IPS-15b (cell line): ENCODE data around the gene HESX1.

Source experiments
- H3K27me3 ChIP-seq: one replicate; pipeline ENCODE4 v1.6.1; 2013; ENCODE audit warnings: low read length; ENCODE audit not compliant: control insufficient read depth, insufficient read depth
- H3K36me3 ChIP-seq: one replicate; pipeline ENCODE4 v1.6.1; 2013; ENCODE audit warnings: low read length; ENCODE audit not compliant: control insufficient read depth, insufficient read depth
- H3K4me1 ChIP-seq: one replicate; pipeline ENCODE4 v1.6.1; 2013; ENCODE audit warnings: mild to moderate bottlenecking, low read length; ENCODE audit not compliant: control insufficient read depth, insufficient read depth
- H3K4me3 ChIP-seq: one replicate; pipeline ENCODE4 v1.5.1; 2013; ENCODE audit warnings: low read depth, low read length
- H3K9ac ChIP-seq: one replicate; pipeline ENCODE4 v1.6.1; 2013; ENCODE audit warnings: low read depth, mild to moderate bottlenecking, low read length
- H3K9me3 ChIP-seq: one replicate; pipeline ENCODE4 v1.6.1; 2013; ENCODE audit warnings: mild to moderate bottlenecking, low read length; ENCODE audit not compliant: control insufficient read depth, insufficient read depth

The HESX1 gene

DNA sequence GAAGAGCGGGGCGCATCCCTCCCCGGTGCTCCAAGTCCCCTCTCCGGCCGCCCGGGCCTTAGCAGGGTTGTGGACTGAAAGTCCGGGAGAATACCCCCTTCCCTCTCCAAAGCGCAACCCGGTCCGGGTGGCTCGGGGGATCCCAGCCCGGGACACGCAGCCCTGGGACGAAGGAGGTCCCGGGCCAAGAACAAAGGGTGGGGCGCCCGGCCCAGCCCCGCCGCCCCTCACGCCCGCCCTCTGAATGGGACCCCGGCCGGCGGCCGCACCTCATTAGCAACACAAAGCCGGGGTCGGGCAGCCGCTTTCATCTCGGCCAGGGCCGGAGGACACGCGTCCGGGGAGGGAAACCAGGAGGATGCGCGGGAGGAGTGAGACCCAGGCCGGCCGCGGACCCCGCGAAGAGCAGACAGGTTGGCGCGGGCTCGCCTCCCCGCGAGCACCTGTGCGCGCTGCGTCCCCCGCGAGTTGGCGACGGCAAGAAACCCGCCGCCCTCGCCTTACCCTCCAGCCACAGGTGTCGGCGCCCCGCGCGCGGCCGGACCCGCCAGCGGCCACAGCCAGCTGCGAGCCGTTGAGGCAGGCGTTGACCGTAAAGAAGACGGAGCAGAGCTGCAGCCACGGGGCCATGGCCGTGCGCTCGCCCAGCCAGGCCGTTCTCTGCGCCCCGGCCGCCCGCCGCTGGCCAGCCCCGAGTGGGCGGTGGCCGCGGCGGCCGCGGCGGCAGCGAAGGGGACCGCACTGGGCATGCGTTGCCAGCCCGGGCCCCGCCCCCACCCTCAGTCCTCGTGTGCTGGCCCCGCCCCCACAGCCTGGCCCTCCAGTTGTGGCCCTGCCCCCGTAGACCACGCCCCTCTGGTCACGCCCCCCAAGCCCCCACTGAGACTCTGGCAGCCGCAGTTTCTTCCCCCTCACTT, 34.9 kb downstream of the HESX1 start, which contains the start of gene IL17RD:
IL17RD (minus strand) TSS at position 697 of the 917 bp plus-strand sequence; CDS start at position 630, 67 bp downstream.
- H3K4me1 ChIP-seq = peaks cover 23% of the 10 kb centered on the region
- H3K9ac ChIP-seq = peak within 1 kb of the TSS; percentile 56
- no peaks in the 10 kb centered on the region for H3K9me3 ChIP-seq
- H3K36me3 ChIP-seq = no peaks in the 10 kb centered on the region
- H3K27me3 ChIP-seq = peaks cover 50% of the 10 kb centered on the region
- H3K4me3 ChIP-seq = peak within 1 kb of the TSS; percentile 73

GRCh38 chr3:57164217-57164656, 35.5 kb downstream of the HESX1 start:
- Histone ChIP-seq H3K9ac (peak overlapping the region; percentile 56), H3K27me3 (peaks cover 45% of the 10 kb centered on the region), H3K4me3 (peak overlapping the region; percentile 73)

DNA sequence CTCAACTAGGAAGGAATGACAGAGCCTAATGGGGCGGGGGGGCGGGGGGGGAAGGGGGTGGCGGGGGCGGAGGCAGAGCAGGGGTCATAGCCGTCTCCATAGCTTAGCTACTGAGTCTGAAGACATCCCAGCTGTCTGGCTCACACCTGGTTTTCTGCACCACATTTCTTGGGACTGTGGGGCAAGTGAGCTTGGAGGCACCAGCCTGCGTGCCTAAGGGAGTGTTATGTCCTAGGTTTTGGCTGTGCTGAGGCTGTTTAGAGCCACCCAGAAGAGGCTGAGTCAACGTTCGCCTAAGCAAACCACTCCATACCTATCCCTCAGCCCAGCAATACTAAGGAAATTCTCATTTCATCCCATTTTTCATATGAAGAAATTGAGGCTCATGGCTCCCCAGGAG, 36.0 kb downstream of the HESX1 start:
- H3K4me1 ChIP-seq = peaks cover 25% of the 10 kb centered on the region
- no peaks in the 10 kb centered on the region for H3K9me3 ChIP-seq
- peaks cover 41% of the 10 kb centered on the region for H3K27me3 ChIP-seq
- H3K36me3 ChIP-seq = no peaks in the 10 kb centered on the region
- H3K9ac ChIP-seq = no peak overlapping the region
- H3K4me3 ChIP-seq = peak overlapping the region; percentile 73

More at GRCh38 chr3:57164217-57164656, 35.5 kb downstream of the HESX1 start:
- no peaks in the 10 kb centered on the region for H3K9me3 ChIP-seq
- peaks cover 23% of the 10 kb centered on the region for H3K4me1 ChIP-seq
- no peaks in the 10 kb centered on the region for H3K36me3 ChIP-seq

DNA sequence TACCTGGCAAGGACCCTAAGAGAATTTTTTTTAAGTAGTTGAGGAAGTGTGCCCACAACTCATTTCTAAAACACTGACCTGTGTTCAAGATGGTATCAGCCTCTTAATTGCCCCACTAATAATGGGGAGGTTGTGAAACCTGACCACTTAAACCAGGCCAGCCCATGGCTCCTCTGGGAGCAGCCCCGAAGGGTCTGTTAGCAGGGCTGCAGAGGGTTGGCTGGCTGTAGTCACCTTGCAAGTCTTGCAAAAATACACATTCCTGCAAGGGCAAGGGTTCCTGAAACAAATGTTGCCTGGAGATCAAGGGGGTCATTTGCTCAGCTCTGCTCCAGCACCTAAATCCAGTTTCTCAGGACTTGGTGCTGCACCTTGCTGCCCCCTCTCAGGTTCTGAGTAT, 37.9 kb downstream of the HESX1 start:
- Histone ChIP-seq H3K4me1 (peaks cover 34% of the 10 kb centered on the region), H3K9me3 (no peaks in the 10 kb centered on the region), H3K36me3 (no peaks in the 10 kb centered on the region), H3K27me3 (peaks cover 29% of the 10 kb centered on the region), H3K4me3 (no peak overlapping the region), H3K9ac (no peak overlapping the region)

DNA sequence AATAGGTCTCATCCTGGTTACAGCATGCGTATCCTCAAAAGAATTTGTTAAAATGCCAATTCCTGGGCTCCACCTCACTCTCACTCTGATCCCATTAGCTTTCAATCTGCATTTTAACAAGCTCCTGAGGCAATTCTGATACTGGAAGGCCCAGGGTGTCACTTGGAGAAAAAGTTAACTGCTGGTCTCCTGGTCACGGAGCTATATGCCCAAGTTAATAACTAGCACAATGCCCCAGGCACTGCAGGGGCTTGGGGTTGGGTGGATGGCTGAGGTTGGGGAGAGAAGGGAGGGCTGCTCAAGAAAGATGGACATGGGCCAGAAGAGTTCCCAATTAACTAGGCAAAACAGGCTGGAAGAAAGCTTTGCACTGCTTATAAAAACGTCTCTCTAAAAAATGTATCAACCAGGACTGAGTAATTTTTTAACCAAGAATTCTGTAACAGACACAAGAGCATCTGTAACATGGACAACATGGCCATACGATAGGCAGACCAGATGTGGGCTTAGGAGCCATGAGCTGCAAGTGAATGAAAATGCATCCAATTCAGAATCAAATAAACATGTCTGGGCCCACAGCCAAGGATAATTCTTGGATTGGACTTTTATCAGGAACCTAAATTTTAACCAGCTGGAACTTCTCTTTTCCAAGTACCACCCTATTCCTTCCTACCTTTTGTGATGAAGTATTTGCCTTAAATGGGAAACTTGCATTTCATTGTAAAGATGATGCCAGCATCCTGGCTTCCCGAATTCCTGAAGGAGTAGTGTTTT, 38.8 kb downstream of the HESX1 start:
- H3K9me3 ChIP-seq = no peaks in the 10 kb centered on the region
- H3K27me3 ChIP-seq = peaks cover 27% of the 10 kb centered on the region
- peak overlapping the region; percentile 14 for H3K9ac ChIP-seq
- H3K4me3 ChIP-seq = no peak overlapping the region
- peaks cover 34% of the 10 kb centered on the region for H3K4me1 ChIP-seq
- no peaks in the 10 kb centered on the region for H3K36me3 ChIP-seq

DNA sequence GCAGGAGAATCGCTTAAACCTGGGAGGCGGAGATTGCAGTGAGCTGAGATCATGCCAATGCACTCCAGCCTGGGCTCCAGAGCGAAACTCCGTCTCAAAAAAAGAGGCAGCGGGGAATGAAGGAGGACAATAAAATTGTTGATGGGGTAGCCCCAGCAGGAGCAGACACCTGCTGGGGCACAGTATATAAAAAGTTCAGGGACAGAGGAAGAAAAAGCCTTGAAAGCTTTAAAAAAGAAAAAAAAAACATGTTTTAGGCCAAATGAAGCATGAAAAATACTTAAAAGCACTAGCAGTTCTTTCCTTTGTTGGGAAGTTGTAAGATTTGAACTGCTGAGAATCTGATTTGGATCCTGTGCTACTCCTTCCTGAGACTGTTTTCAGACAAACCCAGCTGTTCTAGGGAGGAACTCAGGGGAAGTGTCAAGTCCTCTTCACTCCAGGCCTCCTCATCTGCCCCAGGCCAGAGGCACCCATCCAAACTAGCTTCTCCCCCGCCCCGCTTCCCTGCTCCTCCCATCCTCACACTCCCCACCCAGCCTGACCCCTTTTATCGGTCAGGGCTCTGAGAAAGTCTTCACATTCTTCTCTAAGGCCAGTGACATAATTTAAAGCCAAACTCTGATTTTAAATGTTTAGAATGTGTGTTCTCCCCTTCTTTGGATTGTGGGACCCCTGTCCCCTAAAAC, 39.6 kb downstream of the HESX1 start:
- no peak overlapping the region for H3K9ac ChIP-seq
- no peak overlapping the region for H3K4me3 ChIP-seq
- peaks cover 34% of the 10 kb centered on the region for H3K4me1 ChIP-seq
- H3K36me3 ChIP-seq = no peaks in the 10 kb centered on the region
- H3K27me3 ChIP-seq = peaks cover 27% of the 10 kb centered on the region
- H3K9me3 ChIP-seq = no peaks in the 10 kb centered on the region

- no peak overlapping the region for H3K4me3 ChIP-seq
Measured at GRCh38 chr3:57158813-57159738, 40.7 kb downstream of the HESX1 start.

DNA sequence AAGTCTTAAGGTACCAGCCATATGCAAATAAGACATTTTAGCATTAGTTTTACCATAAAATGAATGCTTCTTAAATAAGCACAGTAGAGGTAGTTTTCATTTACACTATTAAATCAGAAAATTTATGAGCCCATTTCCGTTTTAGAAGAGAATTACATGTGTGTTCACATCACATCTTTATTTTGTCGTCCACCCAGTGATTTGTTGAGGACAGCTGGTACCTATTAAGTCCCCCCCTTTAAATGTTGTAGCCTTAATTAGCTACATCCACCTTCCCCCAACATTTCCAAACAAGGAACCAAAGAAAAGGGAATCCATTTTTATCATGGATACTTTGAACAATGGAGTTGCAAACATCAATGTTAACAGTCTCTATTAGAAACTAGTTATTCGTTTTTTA, 41.5 kb downstream of the HESX1 start:
- Histone ChIP-seq H3K36me3 (no peaks in the 10 kb centered on the region), H3K4me3 (no peak overlapping the region), H3K9me3 (no peaks in the 10 kb centered on the region), H3K9ac (no peak overlapping the region), H3K27me3 (peaks cover 18% of the 10 kb centered on the region), H3K4me1 (peaks cover 29% of the 10 kb centered on the region)

More at GRCh38 chr3:57158813-57159738, 40.7 kb downstream of the HESX1 start:
- no peak overlapping the region for H3K9ac ChIP-seq
- H3K36me3 ChIP-seq = no peaks in the 10 kb centered on the region
- H3K4me1 ChIP-seq = peaks cover 34% of the 10 kb centered on the region
- peaks cover 24% of the 10 kb centered on the region for H3K27me3 ChIP-seq
- no peaks in the 10 kb centered on the region for H3K9me3 ChIP-seq

DNA sequence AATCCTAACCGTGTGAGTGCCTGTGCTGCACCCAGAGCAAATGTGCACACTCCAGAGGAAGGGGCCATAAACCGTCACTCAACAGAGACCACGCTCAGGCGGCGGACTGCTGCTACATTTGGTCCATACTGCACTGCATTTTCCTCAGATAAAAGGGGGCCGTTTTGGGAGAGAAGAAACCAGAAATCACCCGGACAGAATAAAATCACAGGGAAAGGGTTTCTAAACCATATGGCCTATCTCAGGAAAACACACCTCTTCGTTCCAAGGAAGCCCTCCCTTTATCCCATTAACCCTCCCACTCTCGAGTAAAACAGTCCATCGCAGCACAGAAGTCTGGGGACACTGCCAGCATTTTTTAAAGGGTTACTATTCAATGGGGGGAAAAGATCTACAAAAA, 42.2 kb downstream of the HESX1 start:
- H3K36me3 ChIP-seq = no peaks in the 10 kb centered on the region
- H3K9me3 ChIP-seq = no peaks in the 10 kb centered on the region
- no peak overlapping the region for H3K4me3 ChIP-seq
- no peak overlapping the region for H3K9ac ChIP-seq
- H3K4me1 ChIP-seq = peaks cover 28% of the 10 kb centered on the region
- peaks cover 10% of the 10 kb centered on the region for H3K27me3 ChIP-seq

- no peak overlapping the region for H3K9ac ChIP-seq
- H3K4me3 ChIP-seq = no peak overlapping the region
- H3K9me3 ChIP-seq = no peaks in the 10 kb centered on the region
- no peaks in the 10 kb centered on the region for H3K36me3 ChIP-seq
- H3K4me1 ChIP-seq = peaks cover 31% of the 10 kb centered on the region
- H3K27me3 ChIP-seq = peaks cover 5% of the 10 kb centered on the region
Measured at GRCh38 chr3:57155310-57155643, 44.5 kb downstream of the HESX1 start.
